Middle frontal gyrus (tissue), 1 donor: ENCODE data around the gene ZNF683.

ENCODE experiments used
- DNase-seq: peaks from one replicate; pipeline ENCODE4 v3.0.0-alpha.2; 2015; ENCODE audit warnings: low spot score; ENCODE audit errors: extremely low spot score

The ZNF683 gene

DNA sequence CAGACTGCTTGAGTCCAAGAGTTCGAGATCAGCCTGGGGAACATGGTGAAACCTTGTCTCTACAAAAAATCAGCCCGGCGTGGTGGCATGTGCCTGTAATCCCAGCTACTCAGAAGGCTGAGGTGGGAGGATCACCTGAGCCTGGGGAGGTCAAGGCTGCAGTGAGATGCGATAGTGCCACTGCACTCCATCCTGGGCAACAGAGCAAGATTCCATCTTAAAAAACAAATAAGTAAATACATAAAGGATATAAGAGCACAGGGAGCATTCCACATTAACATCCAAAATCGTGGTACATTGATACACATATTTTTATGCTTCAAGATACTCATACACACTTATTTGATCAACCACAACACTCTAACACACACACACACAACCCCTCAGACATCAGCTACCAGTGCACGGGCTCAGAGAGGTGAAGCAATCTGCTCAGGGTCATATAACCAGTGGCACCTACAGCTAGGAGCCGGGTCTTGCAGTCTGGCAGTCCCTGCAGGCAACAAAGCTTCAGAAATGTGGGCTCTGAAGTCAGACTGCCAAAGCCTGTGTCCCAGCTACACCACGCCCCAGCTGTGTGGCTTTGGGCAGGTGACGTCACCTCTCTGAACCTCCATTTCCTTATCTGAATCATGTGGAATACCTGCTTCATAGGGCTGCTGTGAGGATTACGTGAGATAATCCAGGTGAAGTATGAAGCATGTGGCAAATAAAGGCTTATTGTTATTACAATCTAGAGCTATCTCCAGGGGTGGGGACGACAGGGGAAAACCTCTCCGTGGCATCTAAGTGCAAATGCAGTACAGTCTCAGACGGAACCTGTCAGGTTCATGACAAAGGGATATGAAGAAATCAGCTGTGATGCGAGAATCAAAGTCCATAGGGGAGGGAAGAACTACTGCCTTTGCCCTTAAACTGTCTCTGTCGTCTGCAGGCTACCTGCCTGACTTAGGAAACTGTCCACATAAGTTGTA, 13.9 kb downstream of the ZNF683 start:
- DNase-seq, result no peak

DNA sequence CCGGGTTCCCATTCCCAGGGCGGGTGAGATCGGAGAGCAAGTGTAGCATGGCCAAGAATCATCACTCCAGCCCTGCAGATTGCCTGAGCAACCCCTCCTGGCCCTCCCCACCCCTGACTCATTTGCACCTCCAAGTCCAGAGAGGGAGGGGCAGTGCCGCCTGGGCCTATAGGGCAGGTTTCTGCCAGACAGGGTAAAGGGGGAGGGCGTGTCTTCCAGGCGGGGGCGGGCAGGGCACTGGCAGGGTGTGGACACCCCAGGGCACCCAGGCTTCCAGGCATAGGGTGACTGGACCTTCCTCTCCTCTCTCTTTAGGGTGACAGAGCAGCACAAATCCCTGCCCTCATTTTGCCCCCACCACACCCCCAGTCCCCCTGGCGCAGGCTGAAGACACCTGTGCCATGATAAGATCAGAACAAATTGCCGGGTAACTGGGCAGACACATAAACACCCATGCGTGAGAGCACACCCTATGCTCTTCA, 15.4 kb downstream of the ZNF683 start:
- DNase-seq, result no peak

- no peak for DNase-seq
These were observed 16.4 kb downstream of the ZNF683 start for GRCh38 chr1:26356106-26356505.

DNA sequence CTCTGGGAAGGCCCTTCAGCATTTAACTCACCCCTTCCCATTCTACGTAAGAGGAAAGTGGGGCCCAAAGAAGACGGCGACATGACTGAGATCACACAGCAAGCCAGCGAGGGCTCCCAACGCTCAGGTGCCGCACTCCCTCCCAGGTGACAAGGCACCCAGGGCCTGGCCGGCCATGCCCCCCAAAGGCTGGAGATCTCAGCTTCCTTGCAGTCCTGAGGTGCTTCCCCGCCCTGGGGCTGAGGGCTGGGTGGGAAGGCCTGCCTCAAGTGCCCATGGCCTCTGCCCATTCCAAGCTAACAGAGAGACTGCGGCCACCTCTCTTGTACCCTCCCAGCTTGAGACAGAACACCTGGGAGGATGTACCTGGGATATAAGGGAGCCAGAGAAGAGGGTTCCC, 17.6 kb downstream of the ZNF683 start:
- no peak for DNase-seq

- DNase-seq, result no peak
These were observed 18.4 kb downstream of the ZNF683 start, which contains the start of gene CRYBG2 for GRCh38 chr1:26353976-26354820. Gene CRYBG2 (minus strand): TSS chr1:26354130. CDS start chr1:26346657, 7,473 bp downstream.

DNA sequence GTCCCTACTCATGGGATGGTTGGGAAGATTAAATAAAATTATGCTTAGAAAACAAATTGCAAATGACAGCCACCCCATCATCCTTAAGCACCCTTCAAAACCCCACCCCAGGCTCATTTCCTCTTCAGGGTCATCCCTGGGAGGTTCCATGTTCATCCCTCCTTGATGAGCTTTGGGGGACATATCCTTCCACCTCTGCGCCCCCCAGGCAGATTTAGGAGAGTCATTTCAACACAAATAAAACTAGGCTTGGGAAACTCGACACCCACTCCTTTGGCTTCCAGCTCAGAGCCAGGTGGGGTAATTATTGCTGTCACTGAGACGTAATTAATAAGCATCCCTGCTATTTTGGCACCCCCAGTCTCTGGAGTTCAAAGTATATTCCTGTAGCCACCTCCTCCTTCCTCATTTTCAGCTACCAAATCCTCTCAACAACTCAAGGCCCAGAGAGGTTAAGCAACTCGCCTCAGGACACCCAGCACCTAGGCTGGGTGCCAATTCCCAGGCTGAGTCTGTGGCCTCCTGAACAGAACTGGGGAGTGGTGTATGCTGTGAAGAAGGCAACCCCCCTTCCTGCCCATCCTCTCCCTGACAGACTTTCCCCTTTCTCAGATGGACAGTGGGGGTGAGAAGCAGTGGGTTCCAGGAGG, 19.2 kb downstream of the ZNF683 start:
- DNase-seq, result no peak

- DNase-seq, result no peak
These were observed 20.2 kb downstream of the ZNF683 start for GRCh38 chr1:26352338-26352679.

GRCh38 chr1:26351590-26352337, 20.8 kb downstream of the ZNF683 start:
- DNase-seq, result no peak

DNA sequence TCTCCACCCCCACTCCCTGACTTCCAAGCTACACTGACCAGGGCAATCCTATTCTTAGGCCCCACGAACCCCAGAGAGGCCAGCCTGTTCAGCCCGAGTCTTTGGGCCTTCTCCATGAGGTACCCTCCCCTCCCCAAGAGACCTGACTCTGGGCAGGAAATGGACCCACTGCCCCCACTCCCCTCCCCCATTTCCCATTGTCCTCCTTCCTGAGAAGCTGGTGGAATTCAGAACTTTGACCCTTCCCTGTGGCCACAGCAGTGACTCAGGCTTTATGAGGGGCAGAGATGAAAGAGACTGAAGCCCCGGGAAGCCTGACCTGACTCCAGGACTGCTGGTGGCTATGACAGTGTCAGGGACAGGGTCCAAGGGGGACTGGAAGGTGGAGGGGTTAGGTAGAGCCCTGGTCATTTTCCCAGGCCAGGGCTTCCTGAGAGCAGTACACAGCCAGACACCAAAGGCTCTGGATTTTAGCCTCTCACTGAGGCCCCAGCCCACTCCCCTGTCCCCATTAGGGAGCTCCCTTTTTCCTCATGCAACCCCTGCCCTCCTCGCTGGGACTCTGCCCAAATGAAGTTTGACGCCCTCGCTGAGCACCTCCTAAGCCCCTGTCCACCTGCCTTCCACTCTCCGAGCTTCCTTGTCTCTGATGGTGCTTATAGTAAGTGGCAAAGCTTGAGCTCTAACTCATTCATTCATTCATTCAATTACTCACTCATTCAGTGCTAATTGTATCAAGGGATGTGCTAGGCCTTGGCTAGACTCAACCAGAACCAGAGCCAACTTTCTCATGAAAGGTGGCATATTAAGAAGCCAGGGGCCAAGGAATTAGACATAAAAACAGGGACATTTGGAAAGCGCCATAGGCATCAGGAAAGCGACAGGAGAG, 21.6 kb downstream of the ZNF683 start:
- DNase-seq, result no peak

DNA sequence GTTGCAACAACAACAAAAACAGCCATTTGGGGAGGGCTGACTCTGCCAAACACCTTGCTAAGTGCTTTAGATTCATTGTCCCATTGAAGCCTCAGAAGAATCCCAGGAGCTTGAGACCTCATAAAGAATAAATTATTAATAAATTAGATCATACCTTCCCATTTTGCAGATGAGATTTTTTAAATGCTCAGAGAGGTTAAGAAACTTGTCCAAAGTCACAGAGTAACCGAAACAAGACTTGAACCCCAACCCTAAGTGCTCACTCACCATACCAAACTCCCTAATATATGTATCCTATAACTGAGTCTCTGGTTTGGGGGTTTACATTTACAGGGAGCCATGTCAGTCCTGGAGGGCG, 22.2 kb downstream of the ZNF683 start:
- DNase-seq, result no peak

- no peak for DNase-seq
These were observed 22.7 kb downstream of the ZNF683 start for GRCh38 chr1:26349877-26350244.

- no peak for DNase-seq
These were observed 23.2 kb downstream of the ZNF683 start for GRCh38 chr1:26349188-26349876.

DNA sequence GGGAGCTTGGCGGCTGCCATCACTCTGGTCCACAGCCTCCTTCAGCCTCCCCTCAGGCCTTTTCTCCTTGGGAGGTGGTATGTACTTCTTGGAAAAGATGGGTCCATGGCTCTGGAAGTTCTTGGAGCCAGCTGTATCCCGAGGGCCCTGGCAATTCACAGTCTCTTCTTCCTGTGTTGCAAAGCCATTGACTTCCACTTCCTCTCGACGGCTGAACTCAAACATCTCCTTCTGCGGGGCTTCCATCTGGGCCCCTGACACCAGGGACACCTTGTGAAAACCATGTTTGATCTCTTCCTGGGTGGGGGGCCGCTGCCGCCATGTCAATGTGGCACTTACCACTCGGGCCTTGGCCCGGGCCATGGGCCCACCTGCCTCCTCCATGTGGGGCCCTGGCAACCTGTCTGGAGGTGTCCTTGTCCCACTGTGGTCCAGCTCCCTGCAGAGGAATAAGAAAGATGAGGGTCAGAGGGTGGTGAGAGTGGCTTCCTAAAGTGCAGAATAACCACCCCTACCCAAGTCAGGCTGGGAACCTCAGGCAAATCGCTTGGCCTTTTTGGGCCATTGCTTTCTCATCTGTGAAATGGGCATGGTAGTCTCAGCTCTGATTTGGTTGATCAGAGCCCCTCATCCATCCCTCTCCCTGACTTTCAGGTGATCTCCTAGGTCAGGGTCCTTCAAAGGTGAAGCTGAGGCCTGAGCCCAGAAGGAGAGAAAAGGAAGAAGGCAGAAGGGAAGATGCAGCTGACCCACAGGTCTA, 26.1 kb downstream of the ZNF683 start:
- DNase-seq, result no peak

DNA sequence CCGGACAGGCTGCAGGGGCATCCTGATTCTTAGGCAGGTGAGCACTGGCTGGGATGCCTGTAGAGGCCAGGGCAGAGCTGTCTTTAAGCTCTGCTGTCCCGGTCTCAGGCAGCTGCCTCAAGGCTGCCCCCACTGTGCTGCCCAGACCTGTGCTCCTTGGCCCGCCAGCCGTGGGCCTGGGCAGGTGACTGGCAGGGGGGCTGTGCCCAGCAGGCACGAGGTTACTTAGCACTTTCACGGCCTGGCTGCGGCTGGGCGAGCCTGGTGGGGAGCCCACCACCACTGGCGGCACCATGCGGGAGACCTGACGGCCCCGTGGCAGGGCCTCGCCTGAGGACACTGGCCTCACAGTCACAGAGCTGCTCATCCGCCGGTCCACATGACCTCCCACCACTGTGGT, 26.8 kb downstream of the ZNF683 start:
- DNase-seq, result no peak

GRCh38 chr1:26344147-26344920, 28.2 kb downstream of the ZNF683 start:
- DNase-seq, result no peak

DNA sequence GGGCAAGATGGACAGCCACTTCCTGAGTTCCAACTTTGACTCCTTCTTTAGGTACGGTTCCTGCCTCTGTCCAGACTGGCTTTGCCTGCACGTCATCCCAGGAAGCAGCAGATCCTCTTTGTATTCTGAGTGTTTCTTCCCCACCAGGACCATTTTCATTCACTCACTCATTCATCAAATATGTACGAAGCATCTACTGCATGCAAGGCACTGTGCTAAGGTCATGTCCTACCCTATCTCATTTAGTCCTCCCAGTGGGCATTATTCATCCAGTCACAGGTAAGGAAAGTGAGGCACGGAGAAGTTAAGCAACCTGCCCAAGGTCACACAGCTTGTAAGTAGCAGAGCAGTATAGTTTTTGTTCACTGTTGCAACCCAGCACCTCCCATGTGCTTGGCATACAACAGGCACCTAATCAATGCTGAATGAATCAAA, 32.5 kb downstream of the ZNF683 start:
- DNase-seq, result no peak

GRCh38 chr1:26338670-26339069, 33.9 kb downstream of the ZNF683 start:
- no peak for DNase-seq

- DNase-seq, result no peak
These were observed 34.9 kb downstream of the ZNF683 start for GRCh38 chr1:26337625-26338024.
